T-helper 1 cell treated with Interleukin-12 subunit alpha and Interleukin-12 subunit beta and Interleukin-4 antibody, amounts not matched to agents 30 μg/mL and 1 μg/mL, for 36 hours (primary cell): ENCODE data around the gene MGA.

Source experiments
- H3K27ac Mint-ChIP-seq: one replicate; pipeline ENCODE4 v1.8.0; 2021; ENCODE audit warnings: mild to moderate bottlenecking, mixed read lengths
- H3K27me3 Mint-ChIP-seq: one replicate; pipeline ENCODE4 v1.8.0; 2021; ENCODE audit warnings: low read depth, mixed read lengths
- H3K36me3 Mint-ChIP-seq: one replicate; pipeline ENCODE4 v1.8.0; 2021; ENCODE audit warnings: low read depth, mixed read lengths
- H3K4me1 Mint-ChIP-seq: one replicate; pipeline ENCODE4 v1.8.0; 2021; ENCODE audit warnings: low read depth, mixed read lengths
- H3K4me3 Mint-ChIP-seq: one replicate; pipeline ENCODE4 v1.8.0; 2021; ENCODE audit warnings: mild to moderate bottlenecking, moderate library complexity, mixed read lengths
- H3K9me3 Mint-ChIP-seq: one replicate; pipeline ENCODE4 v1.8.0; 2021; ENCODE audit warnings: mixed read lengths

Gene MGA

DNA sequence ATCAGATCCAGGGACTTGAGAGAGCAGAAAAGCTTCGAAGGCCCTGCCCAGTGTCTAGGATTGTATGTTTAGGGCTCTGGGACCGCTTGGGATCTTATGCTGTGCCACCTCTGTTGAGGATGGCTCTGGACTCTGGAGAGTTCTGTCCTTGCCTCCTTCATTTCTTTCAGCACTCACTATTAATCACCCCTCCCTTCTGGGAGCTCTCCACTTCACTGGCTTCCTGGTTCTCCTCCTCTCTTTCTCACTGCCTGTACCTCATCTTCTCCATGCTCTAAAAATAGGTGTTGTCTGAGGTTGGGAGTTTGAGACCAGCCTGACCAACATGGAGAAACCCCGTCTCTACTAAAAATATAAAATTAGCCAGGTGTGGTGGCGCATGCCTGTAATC is 131.3 kb downstream of the MGA start:
- Mint-ChIP-seq H3K4me3 (peak overlapping the region; percentile 66), H3K36me3 (peaks cover 5% of the 10 kb centered on the region), H3K27ac (peak overlapping the region; percentile 17), H3K9me3 (no peaks in the 10 kb centered on the region), H3K27me3 (no peaks in the 10 kb centered on the region), H3K4me1 (peaks cover 47% of the 10 kb centered on the region)

DNA sequence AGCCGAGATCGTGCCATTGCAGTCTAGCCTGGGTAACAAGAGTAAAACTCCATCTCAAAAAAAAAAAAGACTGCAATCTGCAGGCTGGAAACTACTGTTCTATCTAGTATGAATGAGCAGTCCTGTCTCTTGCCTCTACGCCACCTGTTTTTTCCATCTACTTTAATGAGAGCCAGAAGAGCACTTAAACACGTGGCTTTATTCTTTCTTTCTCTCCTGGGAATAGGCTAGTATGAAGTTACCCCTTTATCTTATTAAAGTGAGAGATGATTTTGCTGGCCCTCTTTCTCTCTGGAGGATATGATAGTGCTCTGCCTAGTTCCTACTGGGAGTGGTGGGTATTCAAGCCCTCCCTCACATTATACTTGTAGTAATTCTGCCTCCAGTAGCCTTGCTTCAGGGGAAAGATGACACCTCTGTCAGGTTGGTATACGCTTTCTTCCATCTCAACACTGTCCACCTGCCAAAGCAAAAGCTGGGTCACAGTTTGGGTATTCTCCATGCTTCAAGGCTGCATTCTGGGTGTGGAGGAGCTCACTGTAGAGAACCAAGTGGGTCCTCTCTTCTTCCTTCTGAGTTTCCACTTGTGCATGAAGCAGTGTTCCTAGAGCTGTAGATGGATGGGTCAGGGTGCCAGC is 131.9 kb downstream of the MGA start:
- peaks cover 5% of the 10 kb centered on the region for H3K36me3 Mint-ChIP-seq
- H3K9me3 Mint-ChIP-seq = no peaks in the 10 kb centered on the region
- peak overlapping the region; percentile 17 for H3K27ac Mint-ChIP-seq
- H3K4me1 Mint-ChIP-seq = peaks cover 50% of the 10 kb centered on the region
- no peaks in the 10 kb centered on the region for H3K27me3 Mint-ChIP-seq
- H3K4me3 Mint-ChIP-seq = no peak overlapping the region

GRCh38 chr15:41794081-41794480 is 133.9 kb downstream of the MGA start:
- H3K27ac Mint-ChIP-seq = no peak overlapping the region
- H3K27me3 Mint-ChIP-seq = no peaks in the 10 kb centered on the region
- peaks cover 43% of the 10 kb centered on the region for H3K4me1 Mint-ChIP-seq
- H3K9me3 Mint-ChIP-seq = no peaks in the 10 kb centered on the region
- H3K36me3 Mint-ChIP-seq = peaks cover 5% of the 10 kb centered on the region
- H3K4me3 Mint-ChIP-seq = no peak overlapping the region

DNA sequence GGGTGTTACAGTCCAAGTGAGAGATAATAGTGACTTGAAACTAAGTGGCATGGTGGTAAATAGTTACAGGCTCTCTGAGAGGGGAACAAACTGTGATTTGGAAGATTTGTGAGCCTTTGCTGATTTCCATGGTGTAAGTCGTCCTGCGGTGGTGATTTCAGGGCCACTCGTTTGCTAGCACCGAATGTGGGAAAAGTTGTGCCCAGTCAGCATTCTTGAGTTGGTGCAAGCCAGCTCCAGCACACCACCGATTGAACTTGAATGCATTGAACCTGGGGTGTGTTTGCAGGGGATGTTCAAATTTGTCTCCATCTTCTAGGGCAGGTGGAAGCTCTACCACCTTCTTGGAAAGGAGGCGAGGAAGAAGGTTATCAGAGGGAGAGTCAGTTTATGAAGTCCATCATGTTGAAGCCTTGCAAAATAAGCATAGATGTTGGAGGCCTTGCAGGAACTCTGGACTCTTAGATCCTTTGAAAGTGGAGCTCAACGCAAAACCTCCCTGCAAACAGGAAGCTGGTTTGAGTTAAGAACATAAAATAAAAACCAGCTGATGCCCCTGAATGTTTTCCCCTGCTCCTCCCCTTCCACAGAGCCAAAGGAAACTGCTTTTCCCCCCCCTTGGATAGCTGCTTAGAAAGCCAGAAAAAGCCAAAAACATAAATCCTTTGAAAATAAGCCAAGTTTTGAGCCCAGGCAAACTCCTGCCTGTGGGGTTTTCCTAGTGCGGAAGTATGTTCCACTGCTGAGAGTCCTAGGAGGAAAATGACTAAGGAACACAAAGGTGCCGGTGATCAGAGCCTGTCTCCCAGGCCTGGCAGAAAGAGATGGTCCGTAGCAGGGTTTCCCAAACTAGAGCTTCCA is 136.0 kb downstream of the MGA start:
- Mint-ChIP-seq H3K27me3 (no peaks in the 10 kb centered on the region), H3K4me1 (peaks cover 23% of the 10 kb centered on the region), H3K36me3 (peaks cover 3% of the 10 kb centered on the region), H3K4me3 (no peak overlapping the region), H3K9me3 (no peaks in the 10 kb centered on the region), H3K27ac (peak overlapping the region; percentile 11)

DNA sequence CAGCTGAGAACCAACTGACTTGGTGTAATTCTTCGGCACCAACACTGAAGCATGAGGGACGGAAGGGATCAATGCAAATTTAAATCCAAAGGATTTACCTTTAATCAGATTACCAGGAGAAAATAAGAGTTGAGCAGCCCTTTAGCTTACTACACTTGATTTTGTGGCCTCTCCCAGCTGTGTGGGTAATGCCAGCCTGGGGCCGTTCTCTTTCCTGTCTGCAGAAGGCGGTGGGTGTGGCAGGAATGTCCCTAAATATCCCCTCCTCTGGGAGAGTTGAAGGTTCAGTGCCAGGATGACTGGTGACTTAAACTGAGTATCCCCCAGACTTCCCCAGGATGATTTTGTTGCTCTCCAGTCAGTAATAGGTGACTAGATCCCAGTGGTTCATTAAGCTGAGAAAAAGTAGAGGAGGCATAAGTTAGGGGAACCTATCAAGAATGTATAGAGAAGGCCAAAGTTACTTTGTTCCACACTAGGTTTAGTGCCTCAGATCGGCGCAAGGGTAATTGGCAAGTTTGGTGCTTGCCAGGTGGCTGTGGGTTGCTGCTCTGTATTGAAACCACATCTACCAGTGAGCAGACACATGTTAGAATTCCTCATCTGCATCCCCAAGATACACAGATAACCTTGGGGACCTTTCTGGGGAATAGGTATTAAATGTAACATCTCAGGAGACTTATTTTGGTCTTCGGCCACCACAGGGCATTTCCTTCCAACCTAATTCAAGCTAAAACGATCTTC is 137.2 kb downstream of the MGA start:
- H3K4me3 Mint-ChIP-seq = no peak overlapping the region
- H3K36me3 Mint-ChIP-seq = peaks cover 3% of the 10 kb centered on the region
- H3K27ac Mint-ChIP-seq = no peak overlapping the region
- H3K4me1 Mint-ChIP-seq = peaks cover 12% of the 10 kb centered on the region
- no peaks in the 10 kb centered on the region for H3K27me3 Mint-ChIP-seq
- no peaks in the 10 kb centered on the region for H3K9me3 Mint-ChIP-seq

DNA sequence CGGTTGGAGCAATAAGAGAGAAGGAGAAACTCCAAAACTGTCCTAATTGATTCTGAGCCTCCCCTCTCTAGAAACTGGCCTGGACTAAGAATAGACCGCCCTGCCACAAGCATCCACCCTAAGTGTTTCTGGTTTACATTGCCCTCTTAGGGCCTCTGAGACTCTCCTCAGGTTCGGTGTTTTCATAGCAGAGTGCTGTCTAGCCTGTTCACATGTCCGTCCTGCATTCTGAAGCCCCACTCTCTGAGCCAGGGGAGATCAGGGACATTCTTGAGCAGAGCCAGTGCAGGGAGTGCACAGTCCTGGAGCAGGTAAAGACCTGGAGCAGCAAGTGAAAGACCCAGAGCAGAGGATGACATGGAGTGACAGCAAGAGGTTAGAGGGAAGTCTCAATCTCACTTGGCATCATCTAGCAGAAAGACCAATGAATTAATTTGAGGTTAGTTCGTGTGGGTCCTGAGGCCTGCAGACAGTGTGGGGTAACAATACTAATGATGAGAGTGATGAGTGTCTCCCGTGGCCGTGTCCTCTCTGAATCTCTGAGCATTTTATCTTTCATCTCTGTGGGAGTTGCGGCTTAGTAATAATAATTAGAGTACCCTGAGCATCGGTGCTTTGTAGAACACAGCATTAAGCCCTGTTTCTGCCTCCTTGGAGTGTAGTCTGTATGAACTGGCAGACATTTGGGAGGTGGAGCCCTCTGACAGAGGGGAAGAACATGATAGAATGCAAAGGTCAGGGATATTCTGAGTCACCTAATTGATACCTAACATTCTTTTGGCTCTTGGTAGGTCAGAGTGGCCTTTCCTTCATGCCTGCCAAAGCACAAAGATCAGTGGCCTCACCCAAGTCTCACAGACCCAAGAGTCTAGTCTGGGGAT is 138.6 kb downstream of the MGA start:
- Mint-ChIP-seq H3K27ac (no peak overlapping the region), H3K9me3 (no peaks in the 10 kb centered on the region), H3K4me3 (no peak overlapping the region), H3K4me1 (peaks cover 12% of the 10 kb centered on the region), H3K27me3 (no peaks in the 10 kb centered on the region), H3K36me3 (peaks cover 3% of the 10 kb centered on the region)

DNA sequence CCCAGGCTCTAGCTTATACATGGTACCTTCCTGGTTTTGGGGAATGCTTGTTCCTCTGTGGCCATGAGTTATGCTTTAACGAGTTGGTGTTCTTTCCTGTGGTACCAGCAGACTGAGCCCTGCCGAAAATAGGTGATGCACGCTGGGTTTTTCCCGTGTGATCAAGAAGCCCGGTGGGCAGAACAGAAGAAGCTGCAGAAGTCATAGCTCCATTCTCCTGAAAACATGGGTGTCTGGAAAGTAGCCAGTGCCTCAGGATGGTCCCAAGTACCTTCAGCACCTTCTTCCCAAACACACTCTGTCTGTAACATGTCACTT is 139.2 kb downstream of the MGA start:
- H3K27ac Mint-ChIP-seq = no peak overlapping the region
- H3K4me3 Mint-ChIP-seq = no peak overlapping the region
- peaks cover 4% of the 10 kb centered on the region for H3K36me3 Mint-ChIP-seq
- no peaks in the 10 kb centered on the region for H3K27me3 Mint-ChIP-seq
- H3K9me3 Mint-ChIP-seq = no peaks in the 10 kb centered on the region
- H3K4me1 Mint-ChIP-seq = peaks cover 12% of the 10 kb centered on the region

DNA sequence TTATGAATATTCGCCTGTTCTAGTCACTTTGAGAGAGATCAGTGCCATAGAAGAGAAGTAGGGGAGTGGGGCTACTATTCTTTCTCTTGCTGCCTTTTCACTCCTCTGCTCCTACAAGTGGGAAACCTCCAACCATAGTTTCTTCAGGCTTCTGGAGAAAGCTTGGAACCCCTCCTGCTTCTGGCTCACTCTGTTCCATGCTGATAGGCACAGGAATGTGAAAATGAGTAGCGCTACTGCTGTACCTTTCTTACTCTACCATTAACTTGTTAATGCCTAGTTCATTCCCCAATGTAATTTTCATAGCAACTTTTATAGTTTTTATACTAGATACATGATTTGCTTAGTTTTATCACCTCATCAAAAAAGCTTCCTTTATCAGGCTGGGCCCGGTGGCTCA is 141.0 kb downstream of the MGA start:
- H3K4me3 Mint-ChIP-seq = no peak overlapping the region
- peaks cover 15% of the 10 kb centered on the region for H3K4me1 Mint-ChIP-seq
- H3K27me3 Mint-ChIP-seq = no peaks in the 10 kb centered on the region
- peaks cover 6% of the 10 kb centered on the region for H3K36me3 Mint-ChIP-seq
- no peaks in the 10 kb centered on the region for H3K9me3 Mint-ChIP-seq
- H3K27ac Mint-ChIP-seq = no peak overlapping the region

DNA sequence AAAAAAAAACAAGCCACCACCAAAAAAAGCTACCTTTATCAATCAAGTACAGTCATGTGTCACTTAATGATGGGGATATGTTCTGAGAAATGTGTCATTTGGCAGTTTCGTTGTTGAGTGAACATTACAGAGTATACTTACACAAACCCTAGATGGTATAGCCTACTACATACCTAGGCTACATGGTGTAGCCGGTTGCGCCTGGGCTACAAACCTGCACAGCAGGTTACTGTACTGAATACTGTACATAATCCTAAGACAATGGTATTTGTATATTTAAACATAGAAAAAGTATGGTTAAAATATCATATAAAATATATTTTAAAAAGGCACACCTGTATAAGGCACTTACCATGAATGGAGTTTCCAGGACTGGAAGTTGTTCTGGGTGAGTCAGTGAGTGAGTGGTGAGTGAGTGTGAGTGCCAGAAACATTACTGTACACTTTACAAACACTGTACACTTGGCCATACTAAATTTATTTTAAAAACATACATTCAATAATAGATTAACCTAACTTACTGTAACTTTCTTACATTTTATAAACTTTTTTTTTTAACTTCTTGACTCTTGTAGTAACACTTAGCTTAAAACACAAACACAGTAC is 141.7 kb downstream of the MGA start:
- no peak overlapping the region for H3K4me3 Mint-ChIP-seq
- H3K9me3 Mint-ChIP-seq = no peaks in the 10 kb centered on the region
- no peaks in the 10 kb centered on the region for H3K27me3 Mint-ChIP-seq
- peaks cover 11% of the 10 kb centered on the region for H3K4me1 Mint-ChIP-seq
- H3K36me3 Mint-ChIP-seq = peaks cover 7% of the 10 kb centered on the region
- no peak overlapping the region for H3K27ac Mint-ChIP-seq

DNA sequence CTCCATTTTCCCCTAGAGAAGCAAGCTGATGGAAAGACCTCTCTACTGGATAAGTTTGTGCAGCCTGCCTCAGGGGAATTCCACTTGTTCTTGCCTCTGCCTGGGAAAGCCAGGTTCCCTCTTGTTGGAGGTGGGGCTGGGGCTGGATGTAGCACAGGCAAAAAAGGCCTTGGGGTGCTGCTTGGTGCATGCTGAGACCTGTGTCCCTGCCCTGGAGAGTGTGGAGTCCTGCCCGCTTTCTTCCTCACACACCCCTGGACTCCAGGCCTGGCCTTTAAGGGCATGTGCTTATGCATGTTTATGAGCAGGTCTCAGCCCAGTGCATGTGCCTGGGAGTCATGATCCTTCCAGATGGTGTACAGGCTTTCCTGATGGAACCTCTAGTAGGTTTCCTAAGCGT is 144.2 kb downstream of the MGA start:
- no peak overlapping the region for H3K4me3 Mint-ChIP-seq
- H3K4me1 Mint-ChIP-seq = peaks cover 10% of the 10 kb centered on the region
- peaks cover 9% of the 10 kb centered on the region for H3K36me3 Mint-ChIP-seq
- no peak overlapping the region for H3K27ac Mint-ChIP-seq
- no peaks in the 10 kb centered on the region for H3K9me3 Mint-ChIP-seq
- H3K27me3 Mint-ChIP-seq = no peaks in the 10 kb centered on the region

DNA sequence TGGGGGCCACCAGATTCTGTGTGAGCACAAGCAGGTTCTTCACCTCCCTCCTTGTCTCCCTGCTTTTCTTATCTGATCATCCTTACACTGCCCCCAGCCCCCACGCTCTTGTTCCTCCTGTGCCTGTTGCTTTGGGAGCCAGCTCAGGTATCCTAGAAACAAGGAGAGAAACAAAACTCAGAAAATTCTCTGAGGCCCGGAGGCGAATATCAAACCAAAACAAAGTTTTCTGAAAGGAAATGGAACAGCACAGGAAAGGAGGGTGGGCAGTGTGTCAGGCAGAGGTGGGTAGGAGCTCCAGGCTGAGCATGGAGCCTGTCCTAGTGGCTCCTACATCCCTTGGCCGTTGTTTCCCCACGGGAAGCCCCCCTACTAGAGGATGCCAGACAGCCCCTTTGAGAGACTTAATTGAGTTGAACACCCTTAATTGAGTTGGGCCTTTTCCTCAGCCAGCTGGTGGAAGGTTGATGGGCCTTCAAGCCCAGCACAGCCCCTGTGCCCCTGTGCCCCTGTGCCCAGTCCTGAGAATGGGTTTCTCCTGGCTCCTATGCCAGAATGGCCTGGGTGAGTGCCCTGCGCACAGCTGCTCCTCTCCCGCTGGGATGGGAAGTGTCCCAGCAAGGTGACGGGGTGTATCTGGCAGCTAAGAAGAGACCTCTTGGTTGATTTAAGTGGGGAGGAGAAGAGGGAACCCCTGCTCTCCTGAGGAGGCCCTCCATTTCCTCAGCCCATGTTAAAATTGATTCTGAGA is 144.9 kb downstream of the MGA start:
- Mint-ChIP-seq H3K4me1 (peaks cover 11% of the 10 kb centered on the region), H3K27ac (peak overlapping the region; percentile 37), H3K4me3 (no peak overlapping the region), H3K9me3 (no peaks in the 10 kb centered on the region), H3K27me3 (no peaks in the 10 kb centered on the region), H3K36me3 (peaks cover 9% of the 10 kb centered on the region)

GRCh38 chr15:41805711-41806110 is 145.5 kb downstream of the MGA start:
- no peak overlapping the region for H3K27ac Mint-ChIP-seq
- no peak overlapping the region for H3K4me3 Mint-ChIP-seq
- peaks cover 16% of the 10 kb centered on the region for H3K4me1 Mint-ChIP-seq
- no peaks in the 10 kb centered on the region for H3K9me3 Mint-ChIP-seq
- H3K36me3 Mint-ChIP-seq = peaks cover 9% of the 10 kb centered on the region
- H3K27me3 Mint-ChIP-seq = no peaks in the 10 kb centered on the region

GRCh38 chr15:41806291-41807181 is 146.3 kb downstream of the MGA start:
- Mint-ChIP-seq H3K27ac (no peak overlapping the region), H3K4me1 (peaks cover 24% of the 10 kb centered on the region), H3K9me3 (no peaks in the 10 kb centered on the region), H3K27me3 (no peaks in the 10 kb centered on the region), H3K4me3 (no peak overlapping the region), H3K36me3 (peaks cover 6% of the 10 kb centered on the region)
